Fibroblast of the aortic adventitia (primary cell): ENCODE results near the gene NLRP10. TPM values are rescaled to one million over a fixed set of nuclear protein-coding genes. Genes with fewer than 3 reads are reported as not detected.

Source experiments
- DNase-seq: peaks from one replicate; pipeline ENCODE4 v3.0.0-alpha.2; 2010; ENCODE audit warnings: low read depth
- H3K4me3 ChIP-seq: 2 replicates; pipeline ENCODE4 v1.5.1; 2011; ENCODE audit warnings: low read depth, mild to moderate bottlenecking, control low read depth, low read length, moderate library complexity
- total RNA-seq: library from RNA; depleted of rRNA; stranded (reverse); fragments of >200 nt; gene quantifications from 2 replicates; pipeline ENCODE4 v1.2.3, GENCODE V29; 2012; ENCODE audit warnings: low replicate concordance
- TF ChIP-seq, protein P1 (sequence below): IDR thresholded peaks from 2 replicates; pipeline ENCODE4 v1.5.1; 2011; ENCODE audit warnings: mild to moderate bottlenecking, low read length, control low read depth, inconsistent platforms; ENCODE audit not compliant: insufficient read depth

Gene NLRP10
- total RNA-seq, 1 donor = 6.8 TPM

DNA sequence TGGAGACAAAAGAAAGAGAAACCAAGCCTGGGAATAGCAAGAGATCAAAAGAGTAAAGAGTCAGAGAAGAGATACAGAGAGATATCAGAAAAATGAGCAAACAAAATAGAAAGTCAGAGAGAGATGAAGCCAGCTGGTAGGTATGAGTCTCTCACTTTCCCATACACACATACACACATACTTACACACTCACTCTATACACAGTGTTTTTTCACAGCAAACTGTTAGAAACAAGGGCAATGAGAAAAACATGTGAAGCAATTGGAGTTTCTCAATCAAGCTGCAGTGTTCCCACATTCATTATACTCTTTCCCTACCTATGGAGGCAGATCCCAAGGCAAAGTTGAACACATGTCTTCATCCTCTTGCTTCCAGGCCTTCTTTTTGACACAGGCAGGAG, 2.6 kb upstream of the NLRP10 start:
- TF ChIP-seq, protein P1, sequence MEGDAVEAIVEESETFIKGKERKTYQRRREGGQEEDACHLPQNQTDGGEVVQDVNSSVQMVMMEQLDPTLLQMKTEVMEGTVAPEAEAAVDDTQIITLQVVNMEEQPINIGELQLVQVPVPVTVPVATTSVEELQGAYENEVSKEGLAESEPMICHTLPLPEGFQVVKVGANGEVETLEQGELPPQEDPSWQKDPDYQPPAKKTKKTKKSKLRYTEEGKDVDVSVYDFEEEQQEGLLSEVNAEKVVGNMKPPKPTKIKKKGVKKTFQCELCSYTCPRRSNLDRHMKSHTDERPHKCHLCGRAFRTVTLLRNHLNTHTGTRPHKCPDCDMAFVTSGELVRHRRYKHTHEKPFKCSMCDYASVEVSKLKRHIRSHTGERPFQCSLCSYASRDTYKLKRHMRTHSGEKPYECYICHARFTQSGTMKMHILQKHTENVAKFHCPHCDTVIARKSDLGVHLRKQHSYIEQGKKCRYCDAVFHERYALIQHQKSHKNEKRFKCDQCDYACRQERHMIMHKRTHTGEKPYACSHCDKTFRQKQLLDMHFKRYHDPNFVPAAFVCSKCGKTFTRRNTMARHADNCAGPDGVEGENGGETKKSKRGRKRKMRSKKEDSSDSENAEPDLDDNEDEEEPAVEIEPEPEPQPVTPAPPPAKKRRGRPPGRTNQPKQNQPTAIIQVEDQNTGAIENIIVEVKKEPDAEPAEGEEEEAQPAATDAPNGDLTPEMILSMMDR = no peak

DNA sequence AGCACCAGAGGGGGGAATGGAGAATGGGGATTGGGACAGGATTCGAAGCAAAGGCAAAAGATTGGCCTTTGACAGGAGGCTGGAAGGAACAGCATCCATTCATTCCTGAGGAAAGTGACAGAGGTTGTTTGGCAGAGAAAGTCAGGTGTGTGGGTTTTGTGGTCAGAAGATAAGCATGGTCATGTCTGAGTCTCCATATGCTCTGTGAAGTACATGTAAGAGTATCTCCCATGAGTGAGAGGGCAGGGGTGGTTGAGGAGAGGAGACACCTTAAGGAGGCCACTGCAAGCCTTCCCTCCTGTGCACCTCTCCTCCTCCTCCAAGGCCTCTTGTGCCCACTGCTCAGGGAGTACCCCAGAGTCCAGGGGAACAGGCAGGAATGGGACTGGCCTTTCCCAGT, 1.9 kb upstream of the NLRP10 start:
- peak; percentile 20 for DNase-seq
- TF ChIP-seq, protein P1 = no peak
- H3K4me3 ChIP-seq = no peak overlapping the region

More for the DNA sequence above, 2.6 kb upstream of the NLRP10 start:
- DNase-seq = peak; percentile 44
- H3K4me3 ChIP-seq = no peak overlapping the region

DNA sequence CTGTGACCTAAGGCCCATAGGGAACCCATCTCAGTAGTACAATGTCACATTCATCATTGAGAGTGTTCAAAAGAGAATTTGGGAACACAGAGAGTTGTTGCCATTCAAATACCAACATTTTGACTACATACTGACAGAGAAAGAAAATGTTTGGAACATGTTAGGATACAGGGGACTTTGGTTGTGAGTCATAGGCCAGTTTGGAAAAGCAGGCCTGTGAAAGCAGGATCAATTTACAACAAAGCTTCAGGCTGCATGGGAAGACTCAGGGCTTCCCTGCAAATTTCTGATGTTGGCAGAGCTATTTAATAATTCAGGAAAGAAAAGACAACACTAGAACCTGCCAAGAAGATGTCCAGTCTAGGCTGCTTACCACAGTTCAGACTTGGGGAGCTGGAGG, 374 bp downstream of the NLRP10 start:
- TF ChIP-seq, protein P1 = no peak
- peak; percentile 75 for DNase-seq
- no peak overlapping the region for H3K4me3 ChIP-seq

DNA sequence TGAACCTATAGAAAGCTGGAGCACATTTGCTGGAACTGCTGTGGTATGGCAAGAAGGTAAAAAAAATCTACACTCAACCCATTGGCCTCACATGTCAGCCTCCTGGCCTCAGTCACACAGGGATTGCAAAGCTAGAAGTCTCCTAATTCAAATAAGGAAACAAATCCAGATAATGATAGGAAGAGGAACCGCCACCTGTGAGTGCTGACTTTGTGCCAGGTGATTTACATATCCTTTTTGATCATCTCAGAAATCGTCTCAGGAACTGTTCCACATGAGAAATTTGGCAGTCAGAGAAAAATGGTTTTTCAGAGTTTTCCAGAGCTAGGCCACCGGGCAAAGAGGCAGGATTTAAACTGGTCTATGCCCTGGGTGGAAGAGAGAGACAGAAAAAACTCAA, 986 bp downstream of the NLRP10 start:
- no peak overlapping the region for H3K4me3 ChIP-seq
- TF ChIP-seq, protein P1 = no peak
- DNase-seq = no peak

DNA sequence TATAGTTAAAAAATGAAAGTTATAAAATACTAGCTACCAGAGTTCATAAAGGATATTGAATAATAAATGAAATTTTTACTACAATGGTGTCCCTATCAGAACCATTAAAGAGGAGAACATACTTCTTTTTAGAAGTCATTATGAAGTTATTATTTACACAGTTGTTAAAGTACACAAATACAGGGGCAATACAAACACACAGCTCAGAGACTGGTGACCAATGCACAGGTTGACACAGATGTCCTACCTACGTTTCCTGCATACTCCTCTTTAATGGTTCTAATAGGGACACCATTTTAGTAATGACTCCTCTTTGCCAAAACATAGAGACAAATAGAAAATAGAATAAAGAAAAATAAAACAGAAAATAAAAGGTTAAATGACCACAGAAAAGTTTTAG, 10.1 kb downstream of the NLRP10 start:
- TF ChIP-seq, protein P1 = no peak
- H3K4me3 ChIP-seq = no peak overlapping the region
- DNase-seq = no peak

DNA sequence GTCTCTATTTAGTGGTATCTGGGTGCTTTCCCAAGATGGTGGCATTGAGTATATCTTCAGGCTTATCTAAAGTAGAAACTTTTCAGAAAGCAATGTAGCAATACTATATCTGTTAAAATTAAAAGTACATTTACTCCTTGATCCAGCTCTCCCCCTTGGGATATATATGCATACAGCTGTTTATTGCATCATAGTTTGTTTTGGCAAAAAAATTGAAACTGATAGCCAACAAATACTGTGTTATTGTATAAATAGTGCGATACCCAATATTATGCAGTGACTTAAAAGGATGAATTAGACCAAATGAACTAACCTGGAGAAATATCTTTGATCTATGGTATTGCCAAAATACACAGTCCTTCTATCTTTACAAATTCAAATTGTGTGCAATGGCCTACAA, 15.3 kb downstream of the NLRP10 start:
- H3K4me3 ChIP-seq = no peak overlapping the region
- TF ChIP-seq, protein P1 = no peak
- no peak for DNase-seq

DNA sequence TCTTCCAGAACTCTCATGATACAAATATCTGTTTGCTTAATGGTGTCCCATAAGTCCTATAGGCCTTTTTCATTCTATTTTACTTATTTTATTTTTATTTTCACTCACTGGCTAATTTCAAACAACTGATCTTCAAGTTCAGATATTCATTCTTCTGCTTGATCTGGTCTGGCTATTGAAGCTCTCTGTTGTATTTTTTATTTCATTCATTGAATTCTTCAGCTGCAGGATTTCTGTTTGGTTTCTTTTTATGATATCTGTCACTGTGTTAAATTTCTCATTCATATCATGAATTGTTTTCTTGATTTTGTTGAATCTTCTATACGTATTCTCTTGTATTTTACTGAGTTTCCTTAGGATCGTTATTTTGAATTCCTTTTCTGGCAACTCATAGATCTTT, 21.1 kb downstream of the NLRP10 start:
- TF ChIP-seq, protein P1 = no peak

More for the DNA sequence above, 21.1 kb downstream of the NLRP10 start:
- DNase-seq = no peak
- H3K4me3 ChIP-seq = no peak overlapping the region
